Central memory CD8-positive, alpha-beta T cell (primary cell): ENCODE data around the gene ERBB4.

ENCODE experiments used
- ATAC-seq: fragments of 150-1000 bp; cut with Tn5 transposase; replicated peaks from 2 replicates; pipeline ENCODE4 v1.10.0; 2022; ENCODE audit warnings: mild to moderate bottlenecking, moderate FRiP score, moderate number of reproducible peaks; ENCODE audit not compliant: poor library complexity, severe bottlenecking; ENCODE audit errors: extremely low read depth
- DNase-seq, 2 donors: peaks; one replicate each; pipeline ENCODE4 v3.0.0; 2021; ENCODE audit warnings: low spot score in 2 of 2
- H3K27ac Mint-ChIP-seq: one replicate; pipeline ENCODE4 v1.8.0; 2022; ENCODE audit warnings: low read depth, mild to moderate bottlenecking, moderate library complexity, mixed read lengths
- H3K27me3 Mint-ChIP-seq: one replicate; pipeline ENCODE4 v1.8.0; 2022; ENCODE audit warnings: mixed read lengths
- H3K36me3 Mint-ChIP-seq: one replicate; pipeline ENCODE4 v1.8.0; 2022; ENCODE audit warnings: mild to moderate bottlenecking, moderate library complexity, mixed read lengths; ENCODE audit not compliant: insufficient read depth
- H3K4me1 Mint-ChIP-seq: one replicate; pipeline ENCODE4 v1.8.0; 2022; ENCODE audit warnings: mixed read lengths
- H3K4me3 Mint-ChIP-seq: one replicate; pipeline ENCODE4 v1.8.0; 2022; ENCODE audit warnings: mild to moderate bottlenecking, moderate library complexity, mixed read lengths
- H3K9me3 Mint-ChIP-seq: one replicate; pipeline ENCODE4 v1.8.0; 2022; ENCODE audit warnings: mixed read lengths

ERBB4 gene

GRCh38 chr2:212538305-212539071 lies at the start of gene ERBB4:
TSS of gene ERBB4 (minus strand) at chr2:212538802. CDS start at chr2:212538530, 272 bp downstream.
- peaks cover 43% of the 10 kb centered on the region for H3K27me3 Mint-ChIP-seq
- H3K4me1 Mint-ChIP-seq: no peaks in the 10 kb centered on the region
- H3K9me3 Mint-ChIP-seq: peaks cover 3% of the 10 kb centered on the region
- H3K36me3 Mint-ChIP-seq: no peaks in the 10 kb centered on the region
- ATAC-seq (no peak), DNase-seq (no peak)
- no peak within 1 kb of the TSS for H3K4me3 Mint-ChIP-seq
- H3K27ac Mint-ChIP-seq: no peak within 1 kb of the TSS

GRCh38 chr2:212580117-212580516 lies 41.5 kb upstream of the ERBB4 start:
- Mint-ChIP-seq H3K27ac (no peak overlapping the region), H3K4me3 (no peak overlapping the region), H3K4me1 (no peaks in the 10 kb centered on the region), H3K9me3 (peaks cover 10% of the 10 kb centered on the region), H3K36me3 (peaks cover 2% of the 10 kb centered on the region), H3K27me3 (no peaks in the 10 kb centered on the region)
- ATAC-seq (no peak), DNase-seq (no peak)

- no peak overlapping the region for H3K4me3 Mint-ChIP-seq
- DNase-seq (no peak), ATAC-seq (no peak)
- H3K27ac Mint-ChIP-seq: no peak overlapping the region
- H3K36me3 Mint-ChIP-seq: no peaks in the 10 kb centered on the region
- H3K27me3 Mint-ChIP-seq: no peaks in the 10 kb centered on the region
- H3K4me1 Mint-ChIP-seq: no peaks in the 10 kb centered on the region
- H3K9me3 Mint-ChIP-seq: no peaks in the 10 kb centered on the region
Observed at GRCh38 chr2:212556296-212556695, 17.7 kb upstream of the ERBB4 start.

GRCh38 chr2:212554233-212554632 lies 15.6 kb upstream of the ERBB4 start:
- no peaks in the 10 kb centered on the region for H3K4me1 Mint-ChIP-seq

GRCh38 chr2:212549941-212550340 lies 11.3 kb upstream of the ERBB4 start:
- ATAC-seq: no peak
- Mint-ChIP-seq H3K27ac (no peak overlapping the region), H3K4me1 (no peaks in the 10 kb centered on the region), H3K4me3 (no peak overlapping the region), H3K36me3 (no peaks in the 10 kb centered on the region), H3K9me3 (no peaks in the 10 kb centered on the region), H3K27me3 (no peaks in the 10 kb centered on the region)
- DNase-seq: no peak

More at GRCh38 chr2:212554233-212554632, 15.6 kb upstream of the ERBB4 start:
- Mint-ChIP-seq H3K9me3 (no peaks in the 10 kb centered on the region), H3K4me3 (no peak overlapping the region), H3K36me3 (no peaks in the 10 kb centered on the region), H3K27me3 (no peaks in the 10 kb centered on the region), H3K27ac (no peak overlapping the region)
- DNase-seq (no peak), ATAC-seq (no peak)

GRCh38 chr2:212549463-212549862 lies 10.9 kb upstream of the ERBB4 start:
- DNase-seq (no peak), ATAC-seq (no peak)
- H3K4me1 Mint-ChIP-seq: no peaks in the 10 kb centered on the region
- H3K4me3 Mint-ChIP-seq: no peak overlapping the region
- H3K27ac Mint-ChIP-seq: no peak overlapping the region
- no peaks in the 10 kb centered on the region for H3K36me3 Mint-ChIP-seq
- H3K27me3 Mint-ChIP-seq: no peaks in the 10 kb centered on the region
- H3K9me3 Mint-ChIP-seq: no peaks in the 10 kb centered on the region

- Mint-ChIP-seq H3K9me3 (no peaks in the 10 kb centered on the region), H3K27me3 (no peaks in the 10 kb centered on the region), H3K4me3 (no peak overlapping the region), H3K27ac (no peak overlapping the region), H3K4me1 (no peaks in the 10 kb centered on the region), H3K36me3 (no peaks in the 10 kb centered on the region)
- DNase-seq (no peak), ATAC-seq (no peak)
Observed at GRCh38 chr2:212548455-212548819, 9.8 kb upstream of the ERBB4 start.

- ATAC-seq: no peak
- DNase-seq: no peak
- Mint-ChIP-seq H3K4me1 (no peaks in the 10 kb centered on the region), H3K4me3 (no peak overlapping the region), H3K36me3 (no peaks in the 10 kb centered on the region), H3K27me3 (no peaks in the 10 kb centered on the region), H3K27ac (no peak overlapping the region), H3K9me3 (no peaks in the 10 kb centered on the region)
Observed at GRCh38 chr2:212547716-212548454, 9.3 kb upstream of the ERBB4 start.

- ATAC-seq: no peak
- H3K4me3 Mint-ChIP-seq: no peak overlapping the region
- H3K36me3 Mint-ChIP-seq: no peaks in the 10 kb centered on the region
- DNase-seq: no peak
- no peak overlapping the region for H3K27ac Mint-ChIP-seq
- H3K4me1 Mint-ChIP-seq: no peaks in the 10 kb centered on the region
- no peaks in the 10 kb centered on the region for H3K27me3 Mint-ChIP-seq
- no peaks in the 10 kb centered on the region for H3K9me3 Mint-ChIP-seq
Observed at GRCh38 chr2:212546669-212547068, 8.1 kb upstream of the ERBB4 start.

- H3K4me1 Mint-ChIP-seq: no peaks in the 10 kb centered on the region
- no peak for ATAC-seq
- DNase-seq: no peak
- no peak overlapping the region for H3K27ac Mint-ChIP-seq
- peaks cover 3% of the 10 kb centered on the region for H3K9me3 Mint-ChIP-seq
- H3K27me3 Mint-ChIP-seq: peaks cover 35% of the 10 kb centered on the region
- H3K36me3 Mint-ChIP-seq: no peaks in the 10 kb centered on the region
- H3K4me3 Mint-ChIP-seq: no peak overlapping the region
Observed at GRCh38 chr2:212540341-212540740, 1.7 kb upstream of the ERBB4 start.

GRCh38 chr2:212539072-212539880 lies 674 bp upstream of the ERBB4 start:
- H3K27ac Mint-ChIP-seq: no peak overlapping the region
- H3K4me1 Mint-ChIP-seq: no peaks in the 10 kb centered on the region
- peaks cover 40% of the 10 kb centered on the region for H3K27me3 Mint-ChIP-seq
- peaks cover 3% of the 10 kb centered on the region for H3K9me3 Mint-ChIP-seq
- DNase-seq (no peak), ATAC-seq (no peak)
- H3K4me3 Mint-ChIP-seq: no peak overlapping the region
- H3K36me3 Mint-ChIP-seq: no peaks in the 10 kb centered on the region

GRCh38 chr2:212537726-212538304 lies 787 bp downstream of the ERBB4 start:
- Mint-ChIP-seq H3K4me3 (no peak overlapping the region), H3K4me1 (no peaks in the 10 kb centered on the region), H3K27me3 (peaks cover 43% of the 10 kb centered on the region), H3K27ac (no peak overlapping the region), H3K36me3 (no peaks in the 10 kb centered on the region), H3K9me3 (peaks cover 3% of the 10 kb centered on the region)
- ATAC-seq (no peak), DNase-seq (no peak)
